IPS-18a (cell line): ENCODE measurements around the gene CLCN7.

ENCODE experiments used
- H3K27ac ChIP-seq: one replicate; pipeline ENCODE4 v1.5.1; 2013; ENCODE audit warnings: low read length
- H3K27me3 ChIP-seq: one replicate; pipeline ENCODE4 v1.6.1; 2013; ENCODE audit warnings: mild to moderate bottlenecking, low read length; ENCODE audit not compliant: control insufficient read depth, insufficient read depth
- H3K36me3 ChIP-seq: one replicate; pipeline ENCODE4 v1.6.1; 2013; ENCODE audit warnings: low read depth, low read length; ENCODE audit not compliant: control insufficient read depth
- H3K4me1 ChIP-seq: one replicate; pipeline ENCODE4 v1.6.1; 2013; ENCODE audit warnings: low read depth, low read length; ENCODE audit not compliant: control insufficient read depth
- H3K4me3 ChIP-seq: one replicate; pipeline ENCODE4 v1.5.1; 2013; ENCODE audit warnings: low read length
- H3K9ac ChIP-seq: one replicate; pipeline ENCODE4 v1.6.1; 2013; ENCODE audit warnings: mild to moderate bottlenecking, low read length, moderate library complexity
- H3K9me3 ChIP-seq: one replicate; pipeline ENCODE4 v1.6.1; 2013; ENCODE audit warnings: low read depth, low read length; ENCODE audit not compliant: control insufficient read depth

Gene CLCN7, protein sequence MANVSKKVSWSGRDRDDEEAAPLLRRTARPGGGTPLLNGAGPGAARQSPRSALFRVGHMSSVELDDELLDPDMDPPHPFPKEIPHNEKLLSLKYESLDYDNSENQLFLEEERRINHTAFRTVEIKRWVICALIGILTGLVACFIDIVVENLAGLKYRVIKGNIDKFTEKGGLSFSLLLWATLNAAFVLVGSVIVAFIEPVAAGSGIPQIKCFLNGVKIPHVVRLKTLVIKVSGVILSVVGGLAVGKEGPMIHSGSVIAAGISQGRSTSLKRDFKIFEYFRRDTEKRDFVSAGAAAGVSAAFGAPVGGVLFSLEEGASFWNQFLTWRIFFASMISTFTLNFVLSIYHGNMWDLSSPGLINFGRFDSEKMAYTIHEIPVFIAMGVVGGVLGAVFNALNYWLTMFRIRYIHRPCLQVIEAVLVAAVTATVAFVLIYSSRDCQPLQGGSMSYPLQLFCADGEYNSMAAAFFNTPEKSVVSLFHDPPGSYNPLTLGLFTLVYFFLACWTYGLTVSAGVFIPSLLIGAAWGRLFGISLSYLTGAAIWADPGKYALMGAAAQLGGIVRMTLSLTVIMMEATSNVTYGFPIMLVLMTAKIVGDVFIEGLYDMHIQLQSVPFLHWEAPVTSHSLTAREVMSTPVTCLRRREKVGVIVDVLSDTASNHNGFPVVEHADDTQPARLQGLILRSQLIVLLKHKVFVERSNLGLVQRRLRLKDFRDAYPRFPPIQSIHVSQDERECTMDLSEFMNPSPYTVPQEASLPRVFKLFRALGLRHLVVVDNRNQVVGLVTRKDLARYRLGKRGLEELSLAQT

GRCh38 chr16:1474796-1475551, at the start of gene CLCN7:
Gene CLCN7 (minus strand): TSS chr16:1475028. CDS start chr16:1474974, 54 bp downstream.
- Histone ChIP-seq H3K27ac (no peak within 1 kb of the TSS), H3K27me3 (peaks cover 12% of the 10 kb centered on the region), H3K4me1 (peaks cover 7% of the 10 kb centered on the region), H3K36me3 (no peaks in the 10 kb centered on the region), H3K4me3 (peak within 1 kb of the TSS; percentile 82), H3K9me3 (no peaks in the 10 kb centered on the region), H3K9ac (peak within 1 kb of the TSS; percentile 78)

DNA sequence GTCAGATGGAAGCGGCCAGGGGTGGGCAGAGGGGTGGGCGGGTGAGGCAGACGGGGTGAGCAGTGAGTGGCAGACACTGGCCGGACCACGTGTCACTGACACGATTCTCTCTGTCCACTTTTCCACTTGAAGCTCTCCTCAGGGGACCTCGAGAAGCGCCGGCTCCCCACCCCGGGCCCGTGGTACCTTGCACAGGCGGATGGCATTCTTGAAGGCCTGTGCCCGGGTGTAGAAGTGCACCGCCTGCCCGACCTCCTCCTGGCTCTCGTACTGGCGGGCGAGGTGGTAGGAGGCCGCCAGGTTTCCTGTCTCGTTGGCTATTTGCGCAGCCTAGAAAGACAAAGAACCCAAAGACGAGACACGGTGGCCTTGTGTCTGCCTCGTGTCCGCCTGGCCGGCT, 49.5 kb upstream of the CLCN7 start:
- Histone ChIP-seq H3K4me3 (no peak overlapping the region), H3K36me3 (no peaks in the 10 kb centered on the region), H3K4me1 (no peaks in the 10 kb centered on the region), H3K9me3 (no peaks in the 10 kb centered on the region), H3K27me3 (no peaks in the 10 kb centered on the region), H3K27ac (no peak overlapping the region), H3K9ac (no peak overlapping the region)

DNA sequence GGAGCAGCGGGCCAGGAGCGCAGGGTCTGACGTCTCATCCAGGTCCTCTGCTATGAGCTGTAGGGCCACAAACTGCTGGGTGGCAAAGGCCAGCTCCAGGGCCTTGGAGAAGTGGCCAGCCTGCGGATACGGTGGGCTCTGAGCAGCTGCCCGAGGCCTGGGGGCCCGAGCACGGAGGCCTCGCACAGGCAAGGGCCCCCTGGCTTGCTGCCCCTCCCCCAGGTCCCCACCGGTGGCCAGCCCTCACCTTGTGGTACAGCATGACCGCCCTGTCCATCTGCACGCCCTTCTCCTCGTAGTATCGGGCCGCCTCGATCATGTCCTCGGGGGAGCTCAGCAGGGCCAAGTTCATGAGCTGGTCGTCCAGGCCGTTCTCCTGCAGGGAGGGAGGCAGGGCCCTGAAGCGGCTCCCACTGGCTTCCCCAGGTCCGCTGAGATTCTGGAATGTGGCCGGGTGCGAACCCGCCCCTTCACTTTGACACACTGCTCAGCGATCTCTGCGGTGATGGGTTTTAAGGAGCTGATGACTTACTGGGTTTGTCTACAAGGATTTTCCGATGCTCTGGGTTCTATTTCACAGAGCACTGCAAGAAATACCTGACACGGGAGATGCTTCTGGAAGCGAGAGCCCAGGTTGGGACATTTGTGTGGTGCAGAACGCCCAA, 48.9 kb upstream of the CLCN7 start:
- Histone ChIP-seq H3K9ac (no peak overlapping the region), H3K36me3 (no peaks in the 10 kb centered on the region), H3K4me3 (no peak overlapping the region), H3K4me1 (no peaks in the 10 kb centered on the region), H3K27ac (no peak overlapping the region), H3K27me3 (no peaks in the 10 kb centered on the region), H3K9me3 (no peaks in the 10 kb centered on the region)

GRCh38 chr16:1520461-1520860, 45.6 kb upstream of the CLCN7 start:
- Histone ChIP-seq H3K27me3 (no peaks in the 10 kb centered on the region), H3K36me3 (no peaks in the 10 kb centered on the region), H3K27ac (no peak overlapping the region), H3K4me3 (no peak overlapping the region), H3K9me3 (no peaks in the 10 kb centered on the region), H3K4me1 (no peaks in the 10 kb centered on the region), H3K9ac (no peak overlapping the region)

DNA sequence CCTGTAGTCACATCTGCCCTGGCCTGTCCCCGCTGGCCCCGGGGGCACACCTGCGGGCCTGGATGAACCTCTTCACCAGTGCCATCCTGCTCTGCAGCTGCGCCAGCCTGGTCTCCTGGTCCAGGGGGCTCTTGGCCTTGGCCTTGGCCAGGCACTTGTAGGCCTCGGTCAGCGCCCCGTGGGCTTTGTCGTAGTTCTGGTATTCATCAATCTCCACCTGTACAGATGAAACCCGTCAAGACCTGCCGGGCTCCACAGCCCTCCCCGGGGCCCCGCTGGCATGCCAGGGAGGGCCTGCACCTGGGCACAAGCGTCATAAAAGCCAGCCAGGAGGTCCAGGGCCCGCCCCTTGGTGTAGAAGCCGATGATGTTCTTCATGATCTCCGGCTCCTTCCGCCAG, 45.0 kb upstream of the CLCN7 start:
- H3K4me3 ChIP-seq, result no peak overlapping the region
- no peak overlapping the region for H3K9ac ChIP-seq
- H3K9me3 ChIP-seq, result no peaks in the 10 kb centered on the region
- no peaks in the 10 kb centered on the region for H3K27me3 ChIP-seq
- no peaks in the 10 kb centered on the region for H3K36me3 ChIP-seq
- no peaks in the 10 kb centered on the region for H3K4me1 ChIP-seq
- no peak overlapping the region for H3K27ac ChIP-seq

DNA sequence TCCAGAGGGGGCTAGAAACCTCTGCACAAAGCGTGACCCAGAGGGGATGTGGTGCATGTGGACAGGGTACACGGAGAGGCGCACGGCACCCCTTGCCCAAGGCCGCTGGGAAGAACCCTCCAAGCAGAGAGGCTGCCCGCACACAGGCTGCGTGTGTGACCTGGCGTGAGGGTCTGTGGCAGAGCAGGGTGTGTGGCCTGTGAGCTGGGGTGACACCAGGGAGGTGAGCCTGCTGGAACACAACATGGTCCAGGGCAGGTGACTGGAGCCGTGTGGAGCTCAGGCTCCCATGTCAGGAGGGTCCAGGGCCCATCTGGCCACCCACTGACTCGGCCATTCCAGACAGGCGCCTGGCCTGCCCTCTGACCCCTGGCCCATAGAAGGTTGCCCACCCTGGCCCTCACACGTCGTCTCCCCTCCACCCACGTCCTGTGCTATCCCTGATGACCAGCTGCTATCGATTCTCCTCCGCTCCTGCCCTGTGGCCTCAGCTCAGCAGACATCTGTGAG, 43.9 kb upstream of the CLCN7 start:
- H3K36me3 ChIP-seq, result no peaks in the 10 kb centered on the region
- H3K27me3 ChIP-seq, result no peaks in the 10 kb centered on the region
- no peaks in the 10 kb centered on the region for H3K9me3 ChIP-seq
- H3K4me1 ChIP-seq, result no peaks in the 10 kb centered on the region
- H3K9ac ChIP-seq, result no peak overlapping the region
- H3K4me3 ChIP-seq, result no peak overlapping the region
- H3K27ac ChIP-seq, result no peak overlapping the region

GRCh38 chr16:1514507-1514906, 39.7 kb upstream of the CLCN7 start:
- H3K27ac ChIP-seq, result no peak overlapping the region
- H3K36me3 ChIP-seq, result peaks cover 3% of the 10 kb centered on the region
- no peaks in the 10 kb centered on the region for H3K27me3 ChIP-seq
- H3K4me3 ChIP-seq, result no peak overlapping the region
- no peaks in the 10 kb centered on the region for H3K9me3 ChIP-seq
- no peak overlapping the region for H3K9ac ChIP-seq
- H3K4me1 ChIP-seq, result no peaks in the 10 kb centered on the region

GRCh38 chr16:1512774-1513173, 37.9 kb upstream of the CLCN7 start:
- Histone ChIP-seq H3K9ac (no peak overlapping the region), H3K36me3 (peaks cover 3% of the 10 kb centered on the region)

GRCh38 chr16:1511662-1512569, 37.1 kb upstream of the CLCN7 start:
- Histone ChIP-seq H3K36me3 (peaks cover 5% of the 10 kb centered on the region), H3K9ac (no peak overlapping the region), H3K9me3 (no peaks in the 10 kb centered on the region), H3K4me3 (no peak overlapping the region), H3K27ac (no peak overlapping the region), H3K27me3 (no peaks in the 10 kb centered on the region), H3K4me1 (no peaks in the 10 kb centered on the region)

More at GRCh38 chr16:1512774-1513173, 37.9 kb upstream of the CLCN7 start:
- Histone ChIP-seq H3K4me3 (no peak overlapping the region), H3K4me1 (no peaks in the 10 kb centered on the region), H3K27me3 (no peaks in the 10 kb centered on the region), H3K9me3 (no peaks in the 10 kb centered on the region), H3K27ac (no peak overlapping the region)

- Histone ChIP-seq H3K9me3 (no peaks in the 10 kb centered on the region), H3K36me3 (peaks cover 10% of the 10 kb centered on the region), H3K4me1 (no peaks in the 10 kb centered on the region), H3K9ac (no peak overlapping the region), H3K27ac (no peak overlapping the region), H3K27me3 (no peaks in the 10 kb centered on the region), H3K4me3 (no peak overlapping the region)
These were observed 36.1 kb upstream of the CLCN7 start for GRCh38 chr16:1510941-1511351.
